Measurements from ENCODE around the gene AGXT2.

- TF ChIP-seq CTCF (IDR thresholded peaks at IDR 0.05) (no peak), POLR2A (IDR thresholded peaks at IDR 0.05) (no peak)
Observed at GRCh38 chr5:35035271-35035670, 12.5 kb downstream of the AGXT2 start.
